Stimulated activated naive CD8-positive, alpha-beta T cell treated with anti-CD3 and anti-CD28 coated beads, Interleukin-15, Interleukin-2, amounts not matched to agents 100 U/mL and 50 U/mL, for 24 hours (primary cell): ENCODE measurements around the gene FAM163B.

Experiments
- ATAC-seq: fragments of 150-1000 bp; cut with Tn5 transposase; one replicate; pipeline ENCODE4 v1.10.0; 2021
- DNase-seq: peaks from one replicate; pipeline ENCODE4 v3.0.0; 2021

The FAM163B gene

GRCh38 chr9:133597316-133597957 is 11.8 kb downstream of the FAM163B start:
- ATAC-seq (no peak), DNase-seq (no peak)

- ATAC-seq = no peak
- DNase-seq = no peak
Observed at GRCh38 chr9:133595910-133596309, 13.3 kb downstream of the FAM163B start.

- no peak for ATAC-seq
Observed at GRCh38 chr9:133594310-133594709, 14.9 kb downstream of the FAM163B start.

GRCh38 chr9:133593587-133594253 is 15.5 kb downstream of the FAM163B start:
- DNase-seq (no peak), ATAC-seq (no peak)

More at GRCh38 chr9:133594310-133594709, 14.9 kb downstream of the FAM163B start:
- DNase-seq = no peak

- DNase-seq = no peak
- ATAC-seq = no peak
Observed at GRCh38 chr9:133592731-133593409, 16.3 kb downstream of the FAM163B start.

- DNase-seq (no peak), ATAC-seq (no peak)
Observed at GRCh38 chr9:133591985-133592384, 17.2 kb downstream of the FAM163B start.

GRCh38 chr9:133591116-133591910 is 17.9 kb downstream of the FAM163B start:
- no peak for ATAC-seq
- no peak for DNase-seq

GRCh38 chr9:133590231-133590855 is 18.8 kb downstream of the FAM163B start:
- ATAC-seq (no peak), DNase-seq (no peak)

GRCh38 chr9:133589454-133590227 is 19.5 kb downstream of the FAM163B start:
- DNase-seq (peak; percentile 69), ATAC-seq (no peak)

GRCh38 chr9:133587466-133587865 is 21.7 kb downstream of the FAM163B start:
- no peak for DNase-seq
- no peak for ATAC-seq

GRCh38 chr9:133587051-133587450 is 22.1 kb downstream of the FAM163B start:
- ATAC-seq = no peak
- DNase-seq = no peak

- no peak for DNase-seq
- no peak for ATAC-seq
Observed at GRCh38 chr9:133585481-133586351, 23.5 kb downstream of the FAM163B start.

GRCh38 chr9:133584559-133585476 is 24.4 kb downstream of the FAM163B start:
- ATAC-seq (no peak), DNase-seq (no peak)

- ATAC-seq (no peak), DNase-seq (no peak)
Observed at GRCh38 chr9:133584167-133584558, 25.0 kb downstream of the FAM163B start.

GRCh38 chr9:133583586-133583985 is 25.6 kb downstream of the FAM163B start:
- ATAC-seq (no peak), DNase-seq (no peak)

GRCh38 chr9:133583111-133583510 is 26.1 kb downstream of the FAM163B start:
- ATAC-seq (no peak), DNase-seq (no peak)

GRCh38 chr9:133582501-133583045 is 26.6 kb downstream of the FAM163B start:
- DNase-seq = no peak

GRCh38 chr9:133581513-133582343 is 27.5 kb downstream of the FAM163B start:
- ATAC-seq = no peak
- DNase-seq = no peak

More at GRCh38 chr9:133582501-133583045, 26.6 kb downstream of the FAM163B start:
- no peak for ATAC-seq
